Activated B cell treated with CpG ODN at 0.5 μM for 24 hours (primary cell): Measurements from ENCODE around the gene KCNG4. TPM values are rescaled to one million over a fixed set of nuclear protein-coding genes. Genes with fewer than 3 reads are reported as not detected.

Experiments
- ATAC-seq: fragments of 200-7000 bp; cut with Tn5 transposase; one replicate; pipeline ENCODE4 v1.10.0; 2021; ENCODE audit warnings: low read depth, mild to moderate bottlenecking, moderate library complexity
- CTCF ChIA-PET: fragments of 350-600 bp; sonication (Branson Sonifier 250); formaldehyde crosslinking; loops from one replicate; lab custom pipeline; 2021; ENCODE audit warnings: antibody characterized with exemption; lab: Charles Lee
- POLR2A ChIA-PET: fragments of 350-600 bp; sonication (Branson Sonifier 250); formaldehyde crosslinking; loops from one replicate; lab custom pipeline; 2021; ENCODE audit warnings: antibody characterized with exemption; lab: Charles Lee
- DNase-seq: peaks from one replicate; pipeline ENCODE4 v3.0.0; 2022
- H3K27ac Mint-ChIP-seq: one replicate; pipeline ENCODE4 v1.8.0; 2020; ENCODE audit warnings: mixed read lengths
- H3K27me3 Mint-ChIP-seq: one replicate; pipeline ENCODE4 v1.8.0; 2021; ENCODE audit warnings: mixed read lengths
- H3K36me3 Mint-ChIP-seq: one replicate; pipeline ENCODE4 v1.8.0; 2021; ENCODE audit warnings: low read depth, mixed read lengths
- H3K4me1 Mint-ChIP-seq: one replicate; pipeline ENCODE4 v1.8.0; 2021; ENCODE audit warnings: mixed read lengths
- H3K4me3 Mint-ChIP-seq: one replicate; pipeline ENCODE4 v1.8.0; 2020; ENCODE audit warnings: mild to moderate bottlenecking, mixed read lengths
- H3K9me3 Mint-ChIP-seq: one replicate; pipeline ENCODE4 v1.8.0; 2020; ENCODE audit warnings: mixed read lengths
- CTCF ChIP-seq: fragments of 200-600 bp; IDR thresholded peaks from one replicate; pipeline ENCODE4 v1.8.0; 2022; ENCODE audit warnings: antibody characterized with exemption, mild to moderate bottlenecking
- intact Hi-C: fragments of 100-400 bp; cut with micrococcal nuclease; formaldehyde crosslinking; loops from one replicate; pipeline ENCODE4 v1.15.1; 2024
- total RNA-seq: library from RNA; stranded (reverse); gene quantifications from 2 replicates; pipeline ENCODE4 v1.2.3, GENCODE V29; 2022

The KCNG4 gene
- total RNA-seq, 1 donor from 2014 or later = not detected

GRCh38 chr16:84271866-84272265 lies 32.1 kb upstream of the KCNG4 start:
- Mint-ChIP-seq H3K4me3 (no peak overlapping the region), H3K27ac (no peak overlapping the region), H3K4me1 (no peaks in the 10 kb centered on the region), H3K9me3 (no peaks in the 10 kb centered on the region), H3K36me3 (no peaks in the 10 kb centered on the region), H3K27me3 (peaks cover 1% of the 10 kb centered on the region)
- DNase-seq (no peak), ATAC-seq (no peak)
- TF ChIP-seq CTCF = no peak
- ChIA-PET CTCF (no interaction called here), POLR2A (no interaction called here)
- intact Hi-C loops = no loop called here

- Mint-ChIP-seq H3K27ac (no peak overlapping the region), H3K27me3 (peaks cover 1% of the 10 kb centered on the region), H3K9me3 (no peaks in the 10 kb centered on the region), H3K4me1 (no peaks in the 10 kb centered on the region), H3K4me3 (no peak overlapping the region), H3K36me3 (no peaks in the 10 kb centered on the region)
- intact Hi-C loops = no loop called here
- CTCF ChIA-PET = no interaction called here
- DNase-seq (no peak), ATAC-seq (no peak)
- POLR2A ChIA-PET = no interaction called here
- TF ChIP-seq CTCF = no peak
Observed at GRCh38 chr16:84271037-84271436, 31.2 kb upstream of the KCNG4 start.

GRCh38 chr16:84270531-84270930 lies 30.7 kb upstream of the KCNG4 start:
- Mint-ChIP-seq H3K4me3 (no peak overlapping the region), H3K9me3 (no peaks in the 10 kb centered on the region), H3K4me1 (no peaks in the 10 kb centered on the region), H3K36me3 (no peaks in the 10 kb centered on the region), H3K27me3 (peaks cover 1% of the 10 kb centered on the region), H3K27ac (no peak overlapping the region)
- no peak for DNase-seq
- no peak for TF ChIP-seq CTCF
- intact Hi-C loops = no loop called here
- ChIA-PET CTCF (no interaction called here), POLR2A (no interaction called here)
- ATAC-seq = no peak

- no peak for ATAC-seq
- no peaks in the 10 kb centered on the region for H3K9me3 Mint-ChIP-seq
- POLR2A ChIA-PET = no interaction called here
- peaks cover 3% of the 10 kb centered on the region for H3K27me3 Mint-ChIP-seq
- no peak overlapping the region for H3K27ac Mint-ChIP-seq
- no peak overlapping the region for H3K4me3 Mint-ChIP-seq
- H3K36me3 Mint-ChIP-seq = no peaks in the 10 kb centered on the region
- intact Hi-C loops = no loop called here
- TF ChIP-seq CTCF = no peak
- no peak for DNase-seq
- CTCF ChIA-PET = no interaction called here
- H3K4me1 Mint-ChIP-seq = no peaks in the 10 kb centered on the region
Observed at GRCh38 chr16:84270071-84270470, 30.3 kb upstream of the KCNG4 start.

GRCh38 chr16:84268291-84269040 lies 28.7 kb upstream of the KCNG4 start:
- intact Hi-C loops = no loop called here
- Mint-ChIP-seq H3K27ac (no peak overlapping the region), H3K4me1 (no peaks in the 10 kb centered on the region), H3K36me3 (no peaks in the 10 kb centered on the region), H3K27me3 (peaks cover 8% of the 10 kb centered on the region), H3K4me3 (no peak overlapping the region), H3K9me3 (no peaks in the 10 kb centered on the region)
- ChIA-PET POLR2A (no interaction called here), CTCF (interaction anchor here (1.6 kb wide), 1 partner anchor 9 kb away, joined by 6 read pairs; no protein-coding TSS in a partner anchor)
- ATAC-seq (no peak), DNase-seq (no peak)
- no peak for TF ChIP-seq CTCF
